Esophagus squamous epithelium (tissue), 4 donors: ENCODE data around the gene NPM3.

Source experiments
- POLR2A ChIP-seq, 4 donors: fragments of 450-650 bp; IDR thresholded peaks; one replicate each; pipeline ENCODE4 v1.6.1; 2017; ENCODE audit warnings: antibody characterized with exemption in 4 of 4, mild to moderate bottlenecking in 4 of 4, moderate library complexity in 3 of 4
- TF ChIP-seq, protein P1 (sequence below), 6 experiments: fragments of 450-650 bp in 4 of 6; fragments of 200-600 bp in 2 of 6; sonication (generic) in 2 of 6; IDR thresholded peaks; one replicate each; pipeline ENCODE4 v1.5.1; 2016 to 2019; ENCODE audit warnings: antibody characterized with exemption in 6 of 6, mild to moderate bottlenecking in 4 of 6, moderate library complexity in 4 of 6

DNA sequence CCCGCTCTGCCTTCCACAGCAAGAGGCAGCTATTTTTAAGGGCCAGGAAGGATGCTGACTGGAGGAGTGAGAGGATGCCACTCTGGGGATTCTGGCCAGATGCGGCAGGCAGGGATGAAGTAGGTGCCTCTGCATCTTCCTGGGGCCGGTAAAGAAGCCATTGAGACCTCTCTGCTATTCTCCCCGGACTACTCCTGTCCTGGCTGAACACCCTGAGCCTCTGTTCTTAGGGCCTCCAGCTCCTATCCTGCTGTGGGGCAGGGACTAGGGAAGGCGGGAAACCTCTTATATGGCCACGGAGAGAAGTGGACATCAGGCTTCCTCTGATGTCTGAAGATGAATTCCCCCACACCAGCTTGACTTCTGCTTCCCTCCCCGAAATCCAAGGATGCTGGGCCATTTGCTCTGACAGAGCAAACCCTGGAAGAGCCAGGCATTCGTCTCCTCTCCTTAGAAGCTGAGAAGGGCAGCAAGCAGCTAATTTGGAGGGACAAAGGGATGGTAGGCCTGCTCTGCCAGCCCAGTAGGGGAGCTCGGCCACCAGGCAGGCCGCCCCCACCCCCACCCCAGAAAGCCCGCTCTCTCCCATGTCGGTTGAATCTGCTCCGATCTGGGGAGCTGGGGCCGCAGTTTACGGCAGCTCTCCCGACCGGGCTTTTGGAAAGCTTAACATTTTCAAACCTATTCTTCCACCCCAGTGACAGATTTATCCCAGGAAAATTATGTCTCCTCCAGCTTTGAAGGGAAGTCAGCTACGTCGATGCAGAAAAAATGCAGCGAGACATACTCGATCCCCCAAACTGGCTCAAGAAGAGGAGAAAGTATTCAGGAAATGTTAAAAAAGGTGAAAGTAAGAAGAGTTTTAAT lies 10.1 kb downstream of the NPM3 start:
- TF ChIP-seq, protein P1, sequence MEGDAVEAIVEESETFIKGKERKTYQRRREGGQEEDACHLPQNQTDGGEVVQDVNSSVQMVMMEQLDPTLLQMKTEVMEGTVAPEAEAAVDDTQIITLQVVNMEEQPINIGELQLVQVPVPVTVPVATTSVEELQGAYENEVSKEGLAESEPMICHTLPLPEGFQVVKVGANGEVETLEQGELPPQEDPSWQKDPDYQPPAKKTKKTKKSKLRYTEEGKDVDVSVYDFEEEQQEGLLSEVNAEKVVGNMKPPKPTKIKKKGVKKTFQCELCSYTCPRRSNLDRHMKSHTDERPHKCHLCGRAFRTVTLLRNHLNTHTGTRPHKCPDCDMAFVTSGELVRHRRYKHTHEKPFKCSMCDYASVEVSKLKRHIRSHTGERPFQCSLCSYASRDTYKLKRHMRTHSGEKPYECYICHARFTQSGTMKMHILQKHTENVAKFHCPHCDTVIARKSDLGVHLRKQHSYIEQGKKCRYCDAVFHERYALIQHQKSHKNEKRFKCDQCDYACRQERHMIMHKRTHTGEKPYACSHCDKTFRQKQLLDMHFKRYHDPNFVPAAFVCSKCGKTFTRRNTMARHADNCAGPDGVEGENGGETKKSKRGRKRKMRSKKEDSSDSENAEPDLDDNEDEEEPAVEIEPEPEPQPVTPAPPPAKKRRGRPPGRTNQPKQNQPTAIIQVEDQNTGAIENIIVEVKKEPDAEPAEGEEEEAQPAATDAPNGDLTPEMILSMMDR (IDR thresholded peaks at IDR 0.05), result no peak
- no peak for TF ChIP-seq POLR2A (IDR thresholded peaks at IDR 0.05)
